ENCODE results near the gene TMEM86A.

DNA sequence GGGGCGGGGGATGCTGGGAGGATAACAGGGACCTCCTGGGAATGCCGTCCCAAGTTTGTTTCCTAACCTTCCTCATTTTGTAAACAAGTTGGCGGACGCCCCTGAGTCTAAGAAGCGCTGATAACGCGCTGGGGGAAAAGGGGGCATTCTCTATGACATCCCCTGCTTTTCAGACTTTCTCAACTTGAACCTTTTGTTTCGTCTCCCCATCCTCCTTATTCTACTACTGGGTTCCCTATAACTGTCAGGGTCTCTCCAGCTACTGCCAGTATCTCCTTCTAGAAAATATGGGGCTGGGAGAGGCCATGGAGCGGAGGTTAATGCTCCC, 654 bp downstream of the TMEM86A start:
- no peak for TF ChIP-seq POLR2A (IDR thresholded peaks at IDR 0.05)
- TF ChIP-seq, protein P1, sequence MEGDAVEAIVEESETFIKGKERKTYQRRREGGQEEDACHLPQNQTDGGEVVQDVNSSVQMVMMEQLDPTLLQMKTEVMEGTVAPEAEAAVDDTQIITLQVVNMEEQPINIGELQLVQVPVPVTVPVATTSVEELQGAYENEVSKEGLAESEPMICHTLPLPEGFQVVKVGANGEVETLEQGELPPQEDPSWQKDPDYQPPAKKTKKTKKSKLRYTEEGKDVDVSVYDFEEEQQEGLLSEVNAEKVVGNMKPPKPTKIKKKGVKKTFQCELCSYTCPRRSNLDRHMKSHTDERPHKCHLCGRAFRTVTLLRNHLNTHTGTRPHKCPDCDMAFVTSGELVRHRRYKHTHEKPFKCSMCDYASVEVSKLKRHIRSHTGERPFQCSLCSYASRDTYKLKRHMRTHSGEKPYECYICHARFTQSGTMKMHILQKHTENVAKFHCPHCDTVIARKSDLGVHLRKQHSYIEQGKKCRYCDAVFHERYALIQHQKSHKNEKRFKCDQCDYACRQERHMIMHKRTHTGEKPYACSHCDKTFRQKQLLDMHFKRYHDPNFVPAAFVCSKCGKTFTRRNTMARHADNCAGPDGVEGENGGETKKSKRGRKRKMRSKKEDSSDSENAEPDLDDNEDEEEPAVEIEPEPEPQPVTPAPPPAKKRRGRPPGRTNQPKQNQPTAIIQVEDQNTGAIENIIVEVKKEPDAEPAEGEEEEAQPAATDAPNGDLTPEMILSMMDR (IDR thresholded peaks at IDR 0.05), result no peak
